ENCODE measurements around the gene HP1BP3.
A peak's percentile ranks its signal among the peaks of the same experiment; 100 is the strongest.

The HP1BP3 gene

GRCh38 chr1:20742671-20743070 is 44.4 kb downstream of the HP1BP3 start:
- Histone ChIP-seq H3K4me1 (ENCODE audit: control insufficient read depth in 1 of 2, insufficient read depth in 1 of 2, low read depth in 1 of 2, low read length in 1 of 2) (peaks cover 9 to 10% of the 10 kb centered on the region in 2 experiments), H3K27ac (peak overlapping the region; percentile 70), H3K27me3 (no peaks in the 10 kb centered on the region), H3K9me3 (no peaks in the 10 kb centered on the region), H3K36me3 (peaks cover 88% of the 10 kb centered on the region), H3K4me3 (ENCODE audit: low read depth in 1 of 2, low read length in 1 of 2) (no peak overlapping the region)
- no peak for TF ChIP-seq CTCF (IDR thresholded peaks at IDR 0.05)

- no peaks in the 10 kb centered on the region for H3K9me3 ChIP-seq
- no peak overlapping the region for H3K4me3 ChIP-seq (ENCODE audit: low read depth in 1 of 2, low read length in 1 of 2)
- H3K27me3 ChIP-seq: no peaks in the 10 kb centered on the region
- peaks cover 82% of the 10 kb centered on the region for H3K36me3 ChIP-seq
- peaks cover 9 to 10% of the 10 kb centered on the region in 2 experiments for H3K4me1 ChIP-seq (ENCODE audit: control insufficient read depth in 1 of 2, insufficient read depth in 1 of 2, low read depth in 1 of 2, low read length in 1 of 2)
- H3K27ac ChIP-seq: peak overlapping the region; percentile 70
- no peak for TF ChIP-seq CTCF (IDR thresholded peaks at IDR 0.05)
These were observed 46.3 kb downstream of the HP1BP3 start for GRCh38 chr1:20740781-20741180.

- no peaks in the 10 kb centered on the region for H3K9me3 ChIP-seq
- no peak for TF ChIP-seq CTCF (IDR thresholded peaks at IDR 0.05)
- no peak overlapping the region for H3K27ac ChIP-seq
- peaks cover 74% of the 10 kb centered on the region for H3K36me3 ChIP-seq
- H3K4me1 ChIP-seq (ENCODE audit: control insufficient read depth in 1 of 2, insufficient read depth in 1 of 2, low read depth in 1 of 2, low read length in 1 of 2): peaks cover 9 to 10% of the 10 kb centered on the region in 2 experiments
- peaks cover 2% of the 10 kb centered on the region for H3K27me3 ChIP-seq
- H3K4me3 ChIP-seq (ENCODE audit: low read depth in 1 of 2, low read length in 1 of 2): no peak overlapping the region
These were observed 47.9 kb downstream of the HP1BP3 start for GRCh38 chr1:20739225-20739624.

GRCh38 chr1:20735581-20736111 is 51.5 kb downstream of the HP1BP3 start:
- peaks cover 15 to 25% of the 10 kb centered on the region in 2 experiments for H3K4me1 ChIP-seq (ENCODE audit: control insufficient read depth in 1 of 2, insufficient read depth in 1 of 2, low read depth in 1 of 2, low read length in 1 of 2)
- H3K9me3 ChIP-seq: no peaks in the 10 kb centered on the region
- H3K4me3 ChIP-seq (ENCODE audit: low read depth in 1 of 2, low read length in 1 of 2): no peak overlapping the region
- H3K27me3 ChIP-seq: peaks cover 38% of the 10 kb centered on the region
- H3K27ac ChIP-seq: no peak overlapping the region
- no peak for TF ChIP-seq CTCF (IDR thresholded peaks at IDR 0.05)
- H3K36me3 ChIP-seq: peaks cover 45% of the 10 kb centered on the region

GRCh38 chr1:20733360-20733975 is 53.6 kb downstream of the HP1BP3 start:
- TF ChIP-seq CTCF (IDR thresholded peaks at IDR 0.05): no peak
- Histone ChIP-seq H3K27ac (no peak overlapping the region), H3K27me3 (peaks cover 60% of the 10 kb centered on the region), H3K4me1 (ENCODE audit: control insufficient read depth in 1 of 2, insufficient read depth in 1 of 2, low read depth in 1 of 2, low read length in 1 of 2) (peaks cover 15 to 25% of the 10 kb centered on the region in 2 experiments), H3K36me3 (peaks cover 25% of the 10 kb centered on the region), H3K9me3 (no peaks in the 10 kb centered on the region), H3K4me3 (ENCODE audit: low read depth in 1 of 2, low read length in 1 of 2) (peak overlapping the region in 1 of 2 experiments; percentile 59)

All from neutrophil (primary cell).